G401.6 (cell line): ENCODE results near the gene DDI2.
"Not testable (repeated sequence)": the region's sequence is repeated elsewhere in the genome, so short reads cannot be mapped to it uniquely, and the experiment has no call there.

Experiments used
- FAIRE-seq: peaks from 2 replicates; lab custom pipeline; 2012; peaks lifted over from hg19 to GRCh38; lab: Jason Lieb, UNC

DDI2 gene

GRCh38 chr1:15617173-15618076, at the start of gene DDI2:
Gene DDI2 (plus strand): TSS chr1:15617458. CDS start chr1:15617671, 213 bp downstream.
- peak; percentile 88 for FAIRE-seq

- FAIRE-seq: no peak
Measured at GRCh38 chr1:15568387-15569073, 48.7 kb upstream of the DDI2 start.

GRCh38 chr1:15570861-15571260, 46.4 kb upstream of the DDI2 start:
- FAIRE-seq: no peak

- no peak for FAIRE-seq
Measured at GRCh38 chr1:15571266-15571665, 46.0 kb upstream of the DDI2 start.

DNA sequence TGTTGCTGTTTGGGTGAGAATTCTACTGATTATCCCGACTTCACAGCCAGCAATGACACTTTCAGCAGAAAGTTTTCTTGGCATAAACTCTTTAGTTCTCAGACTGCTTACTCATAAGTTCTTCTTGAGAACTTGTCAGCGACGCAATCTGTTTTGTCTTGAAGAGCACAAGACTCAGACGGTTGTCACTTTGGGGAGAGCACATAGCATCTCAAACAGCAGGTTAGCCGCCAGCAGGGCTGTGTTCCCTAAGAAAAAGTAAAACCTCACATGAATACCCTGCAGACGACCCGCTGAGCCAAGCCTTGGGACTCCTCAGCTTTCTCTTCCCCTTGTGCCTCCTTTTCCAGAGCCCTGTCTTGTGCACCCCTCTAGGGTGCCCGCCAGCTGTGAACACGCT, 43.8 kb upstream of the DDI2 start:
- no peak for FAIRE-seq

DNA sequence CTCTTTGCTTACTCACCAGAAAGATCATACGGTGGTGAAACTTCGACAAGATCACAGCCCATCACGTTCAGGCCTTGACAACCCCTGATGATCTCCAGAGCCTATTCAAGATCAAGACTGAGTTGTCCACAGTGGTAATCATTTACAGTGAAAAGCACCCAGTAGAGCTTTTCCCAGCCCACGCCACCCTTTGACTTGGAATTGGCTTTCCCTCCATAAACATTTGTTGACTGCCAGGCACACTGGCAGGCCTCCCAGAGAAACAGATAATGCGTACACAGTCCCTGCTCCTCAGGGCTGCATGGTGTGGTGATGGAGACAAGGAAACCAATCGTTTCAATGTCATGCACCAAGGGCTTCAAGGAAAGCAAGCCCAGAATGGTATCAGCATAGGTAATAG, 42.5 kb upstream of the DDI2 start:
- FAIRE-seq: no peak

DNA sequence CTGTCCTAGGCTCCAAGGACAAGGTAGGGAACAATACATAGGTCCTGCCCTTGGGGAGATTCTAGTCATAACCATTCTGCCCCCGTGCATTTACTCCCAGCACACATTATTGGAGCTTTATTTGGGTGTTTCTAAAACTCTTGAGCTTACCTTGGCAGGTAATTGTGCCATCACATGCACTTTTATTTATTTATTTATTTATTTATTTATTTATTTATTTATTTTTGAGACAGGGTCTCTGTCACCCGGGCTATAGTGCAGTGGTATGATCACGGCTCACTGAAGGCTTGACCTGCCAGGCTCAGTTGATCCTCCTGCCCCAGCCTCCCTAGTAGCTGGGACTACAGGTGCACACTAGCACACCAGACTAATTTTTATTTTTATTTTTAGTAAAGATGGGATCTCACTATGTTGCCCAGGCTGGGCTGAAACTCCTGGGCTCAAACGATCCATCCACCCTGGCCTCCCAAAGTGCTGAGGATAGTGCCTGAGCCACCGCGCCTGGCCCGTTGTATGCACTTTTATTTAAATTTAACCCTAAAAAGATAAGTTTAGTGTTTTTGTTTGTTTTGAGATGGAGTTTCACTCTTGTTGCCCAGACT, 41.6 kb upstream of the DDI2 start:
- FAIRE-seq: no peak

- no peak for FAIRE-seq
Measured at GRCh38 chr1:15577691-15578090, 39.6 kb upstream of the DDI2 start.

DNA sequence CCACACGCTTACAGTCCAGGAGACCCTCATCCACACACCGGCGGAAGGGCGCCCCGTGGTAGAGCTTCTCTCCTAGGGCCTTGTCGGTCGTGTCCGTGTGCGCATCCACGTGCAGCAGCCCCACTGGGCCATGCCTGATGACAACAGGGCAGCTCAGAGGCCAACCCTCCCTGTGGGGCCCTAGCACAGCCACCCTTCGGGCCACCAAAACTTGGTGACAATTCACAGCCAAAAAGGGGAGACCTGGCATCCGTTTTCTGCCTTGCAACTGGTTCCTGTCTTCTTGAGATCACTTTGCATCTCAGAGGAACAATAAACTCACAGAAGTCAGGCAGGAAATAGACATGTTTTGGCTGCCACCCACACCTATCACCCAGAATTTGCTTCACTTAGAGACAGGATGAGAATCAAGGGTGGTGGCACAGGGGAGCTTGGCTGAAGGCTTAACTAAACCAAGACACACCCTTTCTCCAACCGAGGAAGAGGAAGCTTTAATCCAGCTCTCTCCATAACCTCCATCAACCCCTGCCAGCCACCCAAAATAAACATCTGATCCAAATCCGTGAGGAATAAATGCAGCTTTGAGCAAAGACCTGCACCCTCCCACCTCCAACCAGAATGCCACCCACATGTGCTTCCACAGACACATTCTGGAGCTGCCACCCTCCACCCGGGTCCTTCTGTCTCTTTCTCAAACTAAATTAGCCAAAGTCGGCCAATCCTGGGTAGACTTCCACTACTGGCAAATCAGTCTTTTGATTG, 38.2 kb upstream of the DDI2 start:
- no peak for FAIRE-seq

GRCh38 chr1:15579683-15580047, 37.6 kb upstream of the DDI2 start:
- FAIRE-seq: no peak

- FAIRE-seq: no peak
Measured at GRCh38 chr1:15583016-15583706, 34.1 kb upstream of the DDI2 start.

GRCh38 chr1:15584489-15585363, 32.5 kb upstream of the DDI2 start, which contains the start of gene AGMAT:
Gene AGMAT (minus strand): TSS chr1:15585051. CDS start chr1:15584967, 84 bp downstream.
- FAIRE-seq: no peak

- no peak for FAIRE-seq
Measured at GRCh38 chr1:15592285-15592684, 25.0 kb upstream of the DDI2 start.

GRCh38 chr1:15595809-15596617, 21.2 kb upstream of the DDI2 start:
- no peak for FAIRE-seq

- no peak for FAIRE-seq
Measured at GRCh38 chr1:15598436-15598835, 18.8 kb upstream of the DDI2 start.

DNA sequence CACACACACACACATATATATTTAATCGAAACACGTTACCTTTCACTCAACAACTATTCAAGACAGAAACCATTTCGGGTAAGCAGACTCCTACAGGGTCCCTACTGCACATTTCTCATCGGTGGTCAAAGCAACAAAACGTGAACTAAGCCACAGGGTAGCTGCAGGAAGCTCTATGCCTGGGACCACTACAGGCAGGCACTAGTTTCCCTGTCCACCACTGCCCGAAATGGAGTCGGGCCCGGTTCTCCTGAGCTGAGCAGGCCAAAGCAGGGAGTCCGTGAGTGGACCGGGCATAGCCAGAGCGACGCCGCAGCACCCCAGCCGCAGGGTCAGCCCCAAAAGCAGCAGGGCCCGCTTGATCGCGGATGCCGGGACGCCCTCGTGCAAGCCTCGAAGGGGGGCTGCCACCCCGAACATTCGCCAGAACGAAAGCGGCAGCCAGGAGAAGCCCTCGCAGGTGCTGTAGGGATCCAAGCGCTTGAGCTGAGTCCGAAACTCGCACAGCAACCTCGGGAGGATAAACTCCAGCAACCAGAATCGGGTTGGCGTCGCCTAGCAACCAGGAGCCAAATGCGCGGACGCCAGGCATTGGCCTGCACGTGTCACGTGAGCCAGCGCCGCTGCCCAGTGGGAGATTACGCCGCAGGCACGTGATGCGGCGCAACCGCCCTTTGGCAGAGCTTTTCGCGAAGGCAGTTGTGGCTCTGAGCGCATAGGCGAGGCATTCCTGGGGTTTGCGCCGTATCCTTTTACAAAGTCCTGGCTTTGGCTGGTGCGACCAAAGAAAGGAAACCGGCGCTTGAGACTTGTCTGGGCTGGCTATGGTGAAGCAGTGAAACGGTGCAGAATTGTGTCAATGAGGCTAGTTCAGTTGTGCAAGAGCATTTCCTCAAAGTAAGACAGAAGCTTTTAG, 13.9 kb upstream of the DDI2 start:
- FAIRE-seq: peak; percentile 94

GRCh38 chr1:15603966-15604282, 13.3 kb upstream of the DDI2 start:
- FAIRE-seq: not testable (repeated sequence)

GRCh38 chr1:15604400-15604799, 12.9 kb upstream of the DDI2 start:
- FAIRE-seq: not testable (repeated sequence)
